WTC11 (cell line): ENCODE data around the gene CTTN. TPM values are rescaled to one million over a fixed set of nuclear protein-coding genes. Genes with fewer than 3 reads are reported as not detected.

Experiments
- ATAC-seq: fragments of 200-7000 bp; cut with Tn5 transposase; 2 replicates; pipeline ENCODE4 v1.10.0; 2021; ENCODE audit warnings: mild to moderate bottlenecking, moderate library complexity
- CTCF ChIA-PET: fragments of 300-600 bp; sonication (Branson Sonifier 250); formaldehyde crosslinking; loops from one replicate; lab custom pipeline; 2021; ENCODE audit warnings: antibody characterized with exemption; lab: Charles Lee
- POLR2A ChIA-PET: fragments of 350-600 bp; sonication (Branson Sonifier 250); formaldehyde crosslinking; loops from one replicate; lab custom pipeline; 2021; ENCODE audit warnings: antibody characterized with exemption; lab: Charles Lee
- DNase-seq: peaks from one replicate; pipeline ENCODE4 v3.0.0; 2021; ENCODE audit warnings: low spot score
- H3K27ac Mint-ChIP-seq: 2 replicates; pipeline ENCODE4 v1.8.0; 2021; ENCODE audit warnings: mixed read lengths
- H3K27me3 Mint-ChIP-seq: 2 replicates; pipeline ENCODE4 v1.8.0; 2021; ENCODE audit warnings: low read depth, mild to moderate bottlenecking, moderate library complexity, mixed read lengths
- H3K36me3 Mint-ChIP-seq: 2 replicates; pipeline ENCODE4 v1.8.0; 2021; ENCODE audit warnings: mixed read lengths
- H3K4me1 Mint-ChIP-seq: 2 replicates; pipeline ENCODE4 v1.8.0; 2022; ENCODE audit warnings: mixed read lengths
- H3K4me3 Mint-ChIP-seq: 2 replicates; pipeline ENCODE4 v1.8.0; 2021; ENCODE audit warnings: mild to moderate bottlenecking, moderate library complexity, mixed read lengths
- H3K9me3 Mint-ChIP-seq: 2 replicates; pipeline ENCODE4 v1.8.0; 2021; ENCODE audit warnings: mixed read lengths
- AR ChIP-seq: fragments of 250-450 bp; sonication (Bioruptor Pico); IDR thresholded peaks from 2 replicates; pipeline ENCODE4 v1.9.0; 2021; ENCODE audit warnings: mild to moderate bottlenecking
- CBFB ChIP-seq: sonication (generic); formaldehyde crosslinking; IDR thresholded peaks from 2 replicates; pipeline ENCODE4 v1.8.1; 2022; ENCODE audit warnings: mild to moderate bottlenecking, low read depth, missing genetic modification reagents
- CREB1 ChIP-seq: sonication (generic); formaldehyde crosslinking; IDR thresholded peaks from 2 replicates; pipeline ENCODE4 v1.8.0; 2023; ENCODE audit warnings: mild to moderate bottlenecking, missing genetic modification reagents
- E2F1 ChIP-seq: sonication (generic); formaldehyde crosslinking; IDR thresholded peaks from 2 replicates; pipeline ENCODE4 v1.8.0; 2022; ENCODE audit warnings: mild to moderate bottlenecking, missing genetic modification reagents
- ERG ChIP-seq: fragments of 250-450 bp; sonication (Bioruptor Pico); IDR thresholded peaks from 2 replicates; pipeline ENCODE4 v1.8.0; 2021; ENCODE audit warnings: mild to moderate bottlenecking
- ESRRA ChIP-seq: sonication (generic); formaldehyde crosslinking; IDR thresholded peaks from 2 replicates; pipeline ENCODE4 v1.8.1; 2022; ENCODE audit warnings: mild to moderate bottlenecking, missing genetic modification reagents, borderline replicate concordance
- GABPB1 ChIP-seq: sonication (generic); formaldehyde crosslinking; IDR thresholded peaks from 2 replicates; pipeline ENCODE4 v1.8.1; 2023; ENCODE audit warnings: mild to moderate bottlenecking, missing genetic modification reagents
- JAZF1 ChIP-seq: fragments of 250-450 bp; sonication (Bioruptor Pico); IDR thresholded peaks from 2 replicates; pipeline ENCODE4 v1.9.0; 2021; ENCODE audit warnings: moderate library complexity, mild to moderate bottlenecking, inconsistent platforms
- MLX ChIP-seq: sonication (generic); formaldehyde crosslinking; IDR thresholded peaks from 2 replicates; pipeline ENCODE4 v1.8.1; 2023; ENCODE audit warnings: mild to moderate bottlenecking, missing genetic modification reagents, moderate library complexity
- MXD4 ChIP-seq: fragments of 250-450 bp; sonication (Bioruptor Pico); IDR thresholded peaks from 2 replicates; pipeline ENCODE4 v1.8.0; 2021; ENCODE audit warnings: mild to moderate bottlenecking, moderate library complexity, borderline replicate concordance
- PRRX2 ChIP-seq: fragments of 250-450 bp; sonication (Bioruptor Pico); IDR thresholded peaks from 2 replicates; pipeline ENCODE4 v1.8.0; 2021; ENCODE audit warnings: mild to moderate bottlenecking
- ZNF121 ChIP-seq: sonication (generic); formaldehyde crosslinking; IDR thresholded peaks from 2 replicates; pipeline ENCODE4 v1.8.0; 2023; ENCODE audit warnings: missing genetic modification reagents
- ZNF416 ChIP-seq: fragments of 250-450 bp; sonication (Bioruptor Pico); IDR thresholded peaks from 2 replicates; pipeline ENCODE4 v1.9.0; 2021; ENCODE audit warnings: mild to moderate bottlenecking, inconsistent platforms
- total RNA-seq: library from RNA; stranded (reverse); gene quantifications from 3 replicates; pipeline ENCODE4 v1.2.3, GENCODE V29; 2021
- TF ChIP-seq, protein P1 (sequence below): sonication (generic); formaldehyde crosslinking; IDR thresholded peaks from 2 replicates; pipeline ENCODE4 v1.8.1; 2022; ENCODE audit warnings: low read depth, mild to moderate bottlenecking, moderate library complexity, missing genetic modification reagents, borderline replicate concordance
- TF ChIP-seq, protein P2 (sequence below): fragments of 250-450 bp; sonication (Bioruptor Pico); conservative IDR thresholded peaks from 2 replicates; pipeline ENCODE4 v1.9.0; 2021; ENCODE audit warnings: mild to moderate bottlenecking
- TF ChIP-seq, protein P3 (sequence below): fragments of 250-450 bp; sonication (Bioruptor Pico); IDR thresholded peaks from 2 replicates; pipeline ENCODE4 v1.9.0; 2021; ENCODE audit warnings: mild to moderate bottlenecking, borderline replicate concordance
- TF ChIP-seq, protein P4 (sequence below): sonication (generic); formaldehyde crosslinking; IDR thresholded peaks from 2 replicates; pipeline ENCODE4 v1.8.0; 2022; ENCODE audit warnings: mild to moderate bottlenecking, missing genetic modification reagents

CTTN gene
- total RNA-seq, 1 experiment from 2014 or later: 281 TPM

DNA sequence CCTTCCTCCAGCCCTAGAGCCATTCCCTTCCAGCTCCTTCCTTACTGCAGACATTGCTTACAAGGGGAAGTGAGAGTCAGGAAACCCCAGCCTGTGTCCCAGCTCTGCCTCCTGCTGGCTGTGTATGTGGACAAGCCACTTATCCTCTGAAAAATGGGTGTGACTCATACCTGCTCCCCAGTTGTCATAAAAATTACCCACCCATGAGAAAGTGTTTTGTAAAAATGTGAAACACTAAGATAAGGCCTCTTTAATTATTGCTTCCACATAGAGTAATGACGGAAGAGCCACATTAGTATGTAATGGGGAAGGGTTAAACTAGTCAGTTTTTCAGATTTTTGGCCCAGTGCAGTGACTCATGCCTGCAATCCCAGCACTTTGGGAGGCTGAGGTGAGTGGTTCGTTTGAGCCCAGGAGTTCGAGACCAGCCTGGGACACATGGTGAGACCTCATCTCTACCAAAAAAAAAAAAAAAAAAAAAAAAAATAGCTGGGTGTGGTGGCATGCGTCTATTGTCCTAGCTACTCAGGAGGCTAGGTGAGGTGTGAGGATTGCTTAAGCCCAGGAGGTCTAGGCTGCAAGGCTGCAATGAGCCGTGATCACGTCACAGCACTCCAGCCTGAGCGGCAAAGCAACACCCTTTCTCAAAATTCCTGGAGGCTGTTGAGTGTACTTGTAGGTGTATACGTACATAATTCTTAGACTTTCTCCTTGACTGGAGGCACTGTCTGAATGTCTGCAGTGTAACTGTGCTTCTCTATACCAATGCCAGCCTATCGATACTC is 84.9 kb downstream of the CTTN start:
- H3K36me3 Mint-ChIP-seq: peaks cover 17% of the 10 kb centered on the region
- POLR2A ChIA-PET: interaction anchor here (0.6 kb wide), 1 partner anchor 9 kb away, joined by 4 read pairs; no protein-coding TSS in a partner anchor
- H3K9me3 Mint-ChIP-seq: no peaks in the 10 kb centered on the region
- no peaks in the 10 kb centered on the region for H3K27me3 Mint-ChIP-seq
- no peak for DNase-seq
- ATAC-seq: peak; percentile 57
- no peak overlapping the region for H3K4me3 Mint-ChIP-seq
- no peak overlapping the region for H3K27ac Mint-ChIP-seq
- H3K4me1 Mint-ChIP-seq: no peaks in the 10 kb centered on the region
- CTCF ChIA-PET: interaction anchor here (0.6 to 3.3 kb wide), 22 partner anchors 9 to 794 kb away, joined by 3 to 18 read pairs (median 4); no protein-coding TSS in a partner anchor
- TF ChIP-seq, protein P1, sequence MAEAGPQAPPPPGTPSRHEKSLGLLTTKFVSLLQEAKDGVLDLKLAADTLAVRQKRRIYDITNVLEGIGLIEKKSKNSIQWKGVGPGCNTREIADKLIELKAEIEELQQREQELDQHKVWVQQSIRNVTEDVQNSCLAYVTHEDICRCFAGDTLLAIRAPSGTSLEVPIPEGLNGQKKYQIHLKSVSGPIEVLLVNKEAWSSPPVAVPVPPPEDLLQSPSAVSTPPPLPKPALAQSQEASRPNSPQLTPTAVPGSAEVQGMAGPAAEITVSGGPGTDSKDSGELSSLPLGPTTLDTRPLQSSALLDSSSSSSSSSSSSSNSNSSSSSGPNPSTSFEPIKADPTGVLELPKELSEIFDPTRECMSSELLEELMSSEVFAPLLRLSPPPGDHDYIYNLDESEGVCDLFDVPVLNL: no peak
- TF ChIP-seq ZNF416 (no peak), CREB1 (no peak), E2F1 (CRISPR knock-in tag) (no peak), GABPB1 (CRISPR knock-in tag) (no peak), AR (CRISPR knock-in tag) (no peak), JAZF1 (CRISPR knock-in tag) (no peak), ZNF121 (CRISPR knock-in tag) (no peak), PRRX2 (CRISPR knock-in tag) (no peak), MLX (CRISPR knock-in tag) (no peak), MXD4 (CRISPR knock-in tag) (no peak), ERG (CRISPR knock-in tag) (no peak), CBFB (CRISPR knock-in tag) (no peak), ESRRA (CRISPR knock-in tag) (no peak)
- TF ChIP-seq, protein P2, sequence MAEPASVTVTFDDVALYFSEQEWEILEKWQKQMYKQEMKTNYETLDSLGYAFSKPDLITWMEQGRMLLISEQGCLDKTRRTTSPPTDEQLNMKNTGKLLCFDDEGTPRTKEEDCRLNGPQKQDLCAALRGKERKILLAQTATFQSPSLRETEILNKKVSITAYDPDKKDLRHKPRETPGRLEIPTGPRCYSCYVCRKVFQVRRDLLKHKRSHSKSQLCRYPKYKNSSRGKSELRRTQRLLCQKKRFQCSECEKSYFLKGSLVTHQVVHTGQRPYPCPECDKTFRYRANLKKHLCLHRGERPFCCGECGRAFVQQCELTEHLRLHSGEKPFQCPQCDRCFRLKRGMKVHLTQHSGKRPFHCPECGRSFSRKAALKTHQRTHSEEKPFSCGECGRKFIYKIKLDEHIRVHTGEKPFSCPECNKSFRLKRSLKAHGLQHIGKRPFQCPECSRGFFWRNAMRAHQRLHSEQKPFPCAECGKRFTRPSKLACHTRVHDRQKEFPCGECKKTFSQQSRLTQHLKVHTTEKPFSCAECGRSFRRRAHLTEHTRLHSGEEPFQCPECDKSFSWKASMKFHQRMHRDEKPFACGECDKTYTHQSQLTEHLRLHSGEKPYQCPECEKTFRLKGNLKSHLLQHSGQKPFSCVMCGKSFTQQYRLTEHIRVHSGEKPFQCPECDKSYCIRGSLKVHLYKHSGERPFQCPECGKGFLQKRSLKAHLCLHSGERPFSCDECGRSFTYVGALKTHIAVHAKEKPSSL (CRISPR knock-in tag): no peak
- TF ChIP-seq, protein P3, sequence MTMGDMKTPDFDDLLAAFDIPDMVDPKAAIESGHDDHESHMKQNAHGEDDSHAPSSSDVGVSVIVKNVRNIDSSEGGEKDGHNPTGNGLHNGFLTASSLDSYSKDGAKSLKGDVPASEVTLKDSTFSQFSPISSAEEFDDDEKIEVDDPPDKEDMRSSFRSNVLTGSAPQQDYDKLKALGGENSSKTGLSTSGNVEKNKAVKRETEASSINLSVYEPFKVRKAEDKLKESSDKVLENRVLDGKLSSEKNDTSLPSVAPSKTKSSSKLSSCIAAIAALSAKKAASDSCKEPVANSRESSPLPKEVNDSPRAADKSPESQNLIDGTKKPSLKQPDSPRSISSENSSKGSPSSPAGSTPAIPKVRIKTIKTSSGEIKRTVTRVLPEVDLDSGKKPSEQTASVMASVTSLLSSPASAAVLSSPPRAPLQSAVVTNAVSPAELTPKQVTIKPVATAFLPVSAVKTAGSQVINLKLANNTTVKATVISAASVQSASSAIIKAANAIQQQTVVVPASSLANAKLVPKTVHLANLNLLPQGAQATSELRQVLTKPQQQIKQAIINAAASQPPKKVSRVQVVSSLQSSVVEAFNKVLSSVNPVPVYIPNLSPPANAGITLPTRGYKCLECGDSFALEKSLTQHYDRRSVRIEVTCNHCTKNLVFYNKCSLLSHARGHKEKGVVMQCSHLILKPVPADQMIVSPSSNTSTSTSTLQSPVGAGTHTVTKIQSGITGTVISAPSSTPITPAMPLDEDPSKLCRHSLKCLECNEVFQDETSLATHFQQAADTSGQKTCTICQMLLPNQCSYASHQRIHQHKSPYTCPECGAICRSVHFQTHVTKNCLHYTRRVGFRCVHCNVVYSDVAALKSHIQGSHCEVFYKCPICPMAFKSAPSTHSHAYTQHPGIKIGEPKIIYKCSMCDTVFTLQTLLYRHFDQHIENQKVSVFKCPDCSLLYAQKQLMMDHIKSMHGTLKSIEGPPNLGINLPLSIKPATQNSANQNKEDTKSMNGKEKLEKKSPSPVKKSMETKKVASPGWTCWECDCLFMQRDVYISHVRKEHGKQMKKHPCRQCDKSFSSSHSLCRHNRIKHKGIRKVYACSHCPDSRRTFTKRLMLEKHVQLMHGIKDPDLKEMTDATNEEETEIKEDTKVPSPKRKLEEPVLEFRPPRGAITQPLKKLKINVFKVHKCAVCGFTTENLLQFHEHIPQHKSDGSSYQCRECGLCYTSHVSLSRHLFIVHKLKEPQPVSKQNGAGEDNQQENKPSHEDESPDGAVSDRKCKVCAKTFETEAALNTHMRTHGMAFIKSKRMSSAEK: no peak
- TF ChIP-seq, protein P4, sequence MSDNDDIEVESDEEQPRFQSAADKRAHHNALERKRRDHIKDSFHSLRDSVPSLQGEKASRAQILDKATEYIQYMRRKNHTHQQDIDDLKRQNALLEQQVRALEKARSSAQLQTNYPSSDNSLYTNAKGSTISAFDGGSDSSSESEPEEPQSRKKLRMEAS (CRISPR knock-in tag): no peak
- TF ChIP-seq, all 79 proteins: peak for 0
